Stimulated activated naive B cell treated with anti-CD40 and anti-IgM and Interleukin-4, amounts not matched to agents 10 μg/mL and 1 μg/mL and 100 μg/mL, for 72 hours (primary cell): ENCODE measurements around the gene BOLA3.

ENCODE experiments used
- ATAC-seq, 2 donors: fragments of 150-1000 bp; cut with Tn5 transposase; replicated peaks; 2 replicates each; pipeline ENCODE4 v1.10.0; 2021; ENCODE audit warnings: moderate library complexity in 1 of 2
- DNase-seq: peaks from one replicate; pipeline ENCODE4 v3.0.0; 2021
- H3K27ac Mint-ChIP-seq: one replicate; pipeline ENCODE4 v1.8.0; 2022; ENCODE audit warnings: mild to moderate bottlenecking, mixed read lengths
- H3K27me3 Mint-ChIP-seq, 2 donors: one replicate each; pipeline ENCODE4 v1.8.0; 2022; ENCODE audit warnings: mixed read lengths in 2 of 2
- H3K36me3 Mint-ChIP-seq, 2 donors: one replicate each; pipeline ENCODE4 v1.8.0; 2022; ENCODE audit warnings: mixed read lengths in 2 of 2, mild to moderate bottlenecking in 1 of 2
- H3K4me1 Mint-ChIP-seq, 2 donors: one replicate each; pipeline ENCODE4 v1.8.0; 2022; ENCODE audit warnings: mixed read lengths in 2 of 2, mild to moderate bottlenecking in 1 of 2
- H3K4me3 Mint-ChIP-seq, 2 donors: one replicate each; pipeline ENCODE4 v1.8.0; 2022; ENCODE audit warnings: mild to moderate bottlenecking in 2 of 2, mixed read lengths in 2 of 2, moderate library complexity in 1 of 2
- H3K9me3 Mint-ChIP-seq, 2 donors: one replicate each; pipeline ENCODE4 v1.8.0; 2022; ENCODE audit warnings: mixed read lengths in 2 of 2, mild to moderate bottlenecking in 1 of 2

Gene BOLA3

GRCh38 chr2:74174909-74175308 lies 27.2 kb upstream of the BOLA3 start:
- Mint-ChIP-seq H3K4me3 (peak overlapping the region in 1 of 2 donors; percentile 94), H3K27ac (peak overlapping the region; percentile 59), H3K27me3 (no peaks in the 10 kb centered on the region), H3K9me3 (peaks cover 0 to 1% of the 10 kb centered on the region in 2 donors), H3K36me3 (peaks cover 30 to 53% of the 10 kb centered on the region in 2 donors), H3K4me1 (peaks cover 26 to 54% of the 10 kb centered on the region in 2 donors)
- ATAC-seq (no peak), DNase-seq (no peak)

GRCh38 chr2:74168739-74169138 lies 21.0 kb upstream of the BOLA3 start:
- peak; percentile 96 to 98 for ATAC-seq
- H3K36me3 Mint-ChIP-seq: peaks cover 30 to 56% of the 10 kb centered on the region in 2 donors
- DNase-seq: no peak
- no peaks in the 10 kb centered on the region for H3K27me3 Mint-ChIP-seq
- peaks cover 0 to 2% of the 10 kb centered on the region in 2 donors for H3K9me3 Mint-ChIP-seq
- peak overlapping the region; percentile 14 to 51 for H3K4me3 Mint-ChIP-seq
- peaks cover 22 to 40% of the 10 kb centered on the region in 2 donors for H3K4me1 Mint-ChIP-seq
- peak overlapping the region; percentile 86 for H3K27ac Mint-ChIP-seq

GRCh38 chr2:74164761-74165160 lies 17.0 kb upstream of the BOLA3 start:
- H3K4me1 Mint-ChIP-seq: peaks cover 13 to 21% of the 10 kb centered on the region in 2 donors
- no peak overlapping the region for H3K4me3 Mint-ChIP-seq
- peaks cover 0 to 2% of the 10 kb centered on the region in 2 donors for H3K9me3 Mint-ChIP-seq
- no peaks in the 10 kb centered on the region for H3K27me3 Mint-ChIP-seq
- DNase-seq (no peak), ATAC-seq (no peak)
- no peak overlapping the region for H3K27ac Mint-ChIP-seq
- peaks cover 26 to 51% of the 10 kb centered on the region in 2 donors for H3K36me3 Mint-ChIP-seq

GRCh38 chr2:74162951-74163350 lies 15.2 kb upstream of the BOLA3 start:
- no peaks in the 10 kb centered on the region for H3K27me3 Mint-ChIP-seq
- H3K27ac Mint-ChIP-seq: no peak overlapping the region

GRCh38 chr2:74155830-74156229 lies 8.1 kb upstream of the BOLA3 start:
- Mint-ChIP-seq H3K27ac (peak overlapping the region; percentile 25), H3K27me3 (no peaks in the 10 kb centered on the region), H3K4me1 (peaks cover 2 to 9% of the 10 kb centered on the region in 2 donors), H3K36me3 (peaks cover 20 to 35% of the 10 kb centered on the region in 2 donors), H3K4me3 (no peak overlapping the region), H3K9me3 (no peaks in the 10 kb centered on the region)
- ATAC-seq (no peak), DNase-seq (no peak)

More at GRCh38 chr2:74162951-74163350, 15.2 kb upstream of the BOLA3 start:
- ATAC-seq (no peak), DNase-seq (no peak)
- Mint-ChIP-seq H3K36me3 (peaks cover 30 to 55% of the 10 kb centered on the region in 2 donors), H3K4me3 (no peak overlapping the region), H3K9me3 (peaks cover 0 to 2% of the 10 kb centered on the region in 2 donors), H3K4me1 (peaks cover 7% of the 10 kb centered on the region in 2 donors)

GRCh38 chr2:74152954-74153353 lies 5.2 kb upstream of the BOLA3 start:
- no peak overlapping the region for H3K4me3 Mint-ChIP-seq
- H3K27ac Mint-ChIP-seq: no peak overlapping the region
- peaks cover 5 to 21% of the 10 kb centered on the region in 2 donors for H3K4me1 Mint-ChIP-seq
- H3K27me3 Mint-ChIP-seq: no peaks in the 10 kb centered on the region
- no peaks in the 10 kb centered on the region for H3K9me3 Mint-ChIP-seq
- DNase-seq: no peak
- H3K36me3 Mint-ChIP-seq: peaks cover 14 to 25% of the 10 kb centered on the region in 2 donors
- ATAC-seq: no peak

GRCh38 chr2:74149570-74150319 lies 2.0 kb upstream of the BOLA3 start:
- ATAC-seq: no peak
- DNase-seq: no peak
- no peaks in the 10 kb centered on the region for H3K9me3 Mint-ChIP-seq
- H3K4me3 Mint-ChIP-seq: peak overlapping the region in 1 of 2 donors; percentile 61
- peaks cover 12 to 22% of the 10 kb centered on the region in 2 donors for H3K36me3 Mint-ChIP-seq
- peaks cover 12 to 21% of the 10 kb centered on the region in 2 donors for H3K4me1 Mint-ChIP-seq
- H3K27me3 Mint-ChIP-seq: no peaks in the 10 kb centered on the region
- H3K27ac Mint-ChIP-seq: peak overlapping the region; percentile 33

- Mint-ChIP-seq H3K4me3 (no peak overlapping the region), H3K27ac (no peak overlapping the region), H3K36me3 (peaks cover 13 to 18% of the 10 kb centered on the region in 2 donors), H3K9me3 (no peaks in the 10 kb centered on the region), H3K27me3 (no peaks in the 10 kb centered on the region), H3K4me1 (peaks cover 12 to 21% of the 10 kb centered on the region in 2 donors)
- no peak for DNase-seq
- no peak for ATAC-seq
These were observed 1.5 kb upstream of the BOLA3 start for GRCh38 chr2:74149247-74149525.

- no peaks in the 10 kb centered on the region for H3K9me3 Mint-ChIP-seq
- no peak overlapping the region for H3K4me3 Mint-ChIP-seq
- H3K27ac Mint-ChIP-seq: no peak overlapping the region
- no peak for DNase-seq
- H3K36me3 Mint-ChIP-seq: peaks cover 10 to 15% of the 10 kb centered on the region in 2 donors
- ATAC-seq: no peak
- no peaks in the 10 kb centered on the region for H3K27me3 Mint-ChIP-seq
- peaks cover 12 to 19% of the 10 kb centered on the region in 2 donors for H3K4me1 Mint-ChIP-seq
These were observed 940 bp upstream of the BOLA3 start for GRCh38 chr2:74148457-74149246.

GRCh38 chr2:74146929-74147726 lies 584 bp downstream of the BOLA3 start:
- ATAC-seq (peak; percentile 62 to 66), DNase-seq (peak; percentile 63)
- Mint-ChIP-seq H3K36me3 (peaks cover 14 to 17% of the 10 kb centered on the region in 2 donors), H3K27ac (no peak overlapping the region), H3K4me3 (no peak overlapping the region), H3K27me3 (no peaks in the 10 kb centered on the region), H3K9me3 (no peaks in the 10 kb centered on the region), H3K4me1 (peaks cover 9 to 11% of the 10 kb centered on the region in 2 donors)

- H3K4me1 Mint-ChIP-seq: peaks cover 11 to 14% of the 10 kb centered on the region in 2 donors
- H3K27me3 Mint-ChIP-seq: no peaks in the 10 kb centered on the region
- peak overlapping the region; percentile 20 for H3K27ac Mint-ChIP-seq
- no peak overlapping the region for H3K4me3 Mint-ChIP-seq
- no peak for DNase-seq
- ATAC-seq: no peak
- no peaks in the 10 kb centered on the region for H3K9me3 Mint-ChIP-seq
- peaks cover 40 to 42% of the 10 kb centered on the region in 2 donors for H3K36me3 Mint-ChIP-seq
These were observed 5.4 kb downstream of the BOLA3 start for GRCh38 chr2:74142340-74142739.

GRCh38 chr2:74138600-74139323 lies 8.9 kb downstream of the BOLA3 start:
- H3K27ac Mint-ChIP-seq: no peak overlapping the region
- no peak for DNase-seq
- H3K27me3 Mint-ChIP-seq: no peaks in the 10 kb centered on the region
- peaks cover 8 to 11% of the 10 kb centered on the region in 2 donors for H3K4me1 Mint-ChIP-seq
- H3K36me3 Mint-ChIP-seq: peaks cover 54 to 61% of the 10 kb centered on the region in 2 donors
- no peaks in the 10 kb centered on the region for H3K9me3 Mint-ChIP-seq
- ATAC-seq: no peak
- no peak overlapping the region for H3K4me3 Mint-ChIP-seq

- Mint-ChIP-seq H3K27me3 (no peaks in the 10 kb centered on the region), H3K4me3 (no peak overlapping the region), H3K9me3 (peaks cover 0 to 2% of the 10 kb centered on the region in 2 donors), H3K4me1 (peaks cover 8 to 11% of the 10 kb centered on the region in 2 donors), H3K36me3 (peaks cover 62 to 70% of the 10 kb centered on the region in 2 donors), H3K27ac (no peak overlapping the region)
- ATAC-seq (no peak), DNase-seq (no peak)
These were observed 9.8 kb downstream of the BOLA3 start for GRCh38 chr2:74137651-74138599.
